Measurements from ENCODE around the gene EDEM3. TPM values are rescaled to one million over a fixed set of nuclear protein-coding genes. Genes with fewer than 3 reads are reported as not detected.

The EDEM3 gene
- total and polyA plus RNA-seq, 9 of the 15 experiments (the other 6 are each of a cell fraction or from before 2014, with no cell fraction given) = 15.8 to 46.6 (median 28.0) TPM

GRCh38 chr1:184754476-184755225 lies at the start of gene EDEM3 (continued):
- TF ChIP-seq, protein P1, sequence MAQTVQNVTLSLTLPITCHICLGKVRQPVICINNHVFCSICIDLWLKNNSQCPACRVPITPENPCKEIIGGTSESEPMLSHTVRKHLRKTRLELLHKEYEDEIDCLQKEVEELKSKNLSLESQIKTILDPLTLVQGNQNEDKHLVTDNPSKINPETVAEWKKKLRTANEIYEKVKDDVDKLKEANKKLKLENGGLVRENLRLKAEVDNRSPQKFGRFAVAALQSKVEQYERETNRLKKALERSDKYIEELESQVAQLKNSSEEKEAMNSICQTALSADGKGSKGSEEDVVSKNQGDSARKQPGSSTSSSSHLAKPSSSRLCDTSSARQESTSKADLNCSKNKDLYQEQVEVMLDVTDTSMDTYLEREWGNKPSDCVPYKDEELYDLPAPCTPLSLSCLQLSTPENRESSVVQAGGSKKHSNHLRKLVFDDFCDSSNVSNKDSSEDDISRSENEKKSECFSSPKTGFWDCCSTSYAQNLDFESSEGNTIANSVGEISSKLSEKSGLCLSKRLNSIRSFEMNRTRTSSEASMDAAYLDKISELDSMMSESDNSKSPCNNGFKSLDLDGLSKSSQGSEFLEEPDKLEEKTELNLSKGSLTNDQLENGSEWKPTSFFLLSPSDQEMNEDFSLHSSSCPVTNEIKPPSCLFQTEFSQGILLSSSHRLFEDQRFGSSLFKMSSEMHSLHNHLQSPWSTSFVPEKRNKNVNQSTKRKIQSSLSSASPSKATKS (CRISPR knock-in tag; IDR thresholded peaks at IDR 0.05) = 0 out of 2 replicates have a peak, but pooled peaks have one; percentile 12
- TF ChIP-seq, protein P2, sequence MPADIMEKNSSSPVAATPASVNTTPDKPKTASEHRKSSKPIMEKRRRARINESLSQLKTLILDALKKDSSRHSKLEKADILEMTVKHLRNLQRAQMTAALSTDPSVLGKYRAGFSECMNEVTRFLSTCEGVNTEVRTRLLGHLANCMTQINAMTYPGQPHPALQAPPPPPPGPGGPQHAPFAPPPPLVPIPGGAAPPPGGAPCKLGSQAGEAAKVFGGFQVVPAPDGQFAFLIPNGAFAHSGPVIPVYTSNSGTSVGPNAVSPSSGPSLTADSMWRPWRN (IDR thresholded peaks at IDR 0.05; ENCODE audit: low read depth) = no peak
- TF ChIP-seq ZNF212 (CRISPR knock-in tag; IDR thresholded peaks at IDR 0.05) = 0 out of 2 replicates have a peak, but pooled peaks have one; percentile 81
- TF ChIP-seq WHSC1 (IDR thresholded peaks at IDR 0.05; ENCODE audit: low read length) = no peak
- TF ChIP-seq, protein P3, sequence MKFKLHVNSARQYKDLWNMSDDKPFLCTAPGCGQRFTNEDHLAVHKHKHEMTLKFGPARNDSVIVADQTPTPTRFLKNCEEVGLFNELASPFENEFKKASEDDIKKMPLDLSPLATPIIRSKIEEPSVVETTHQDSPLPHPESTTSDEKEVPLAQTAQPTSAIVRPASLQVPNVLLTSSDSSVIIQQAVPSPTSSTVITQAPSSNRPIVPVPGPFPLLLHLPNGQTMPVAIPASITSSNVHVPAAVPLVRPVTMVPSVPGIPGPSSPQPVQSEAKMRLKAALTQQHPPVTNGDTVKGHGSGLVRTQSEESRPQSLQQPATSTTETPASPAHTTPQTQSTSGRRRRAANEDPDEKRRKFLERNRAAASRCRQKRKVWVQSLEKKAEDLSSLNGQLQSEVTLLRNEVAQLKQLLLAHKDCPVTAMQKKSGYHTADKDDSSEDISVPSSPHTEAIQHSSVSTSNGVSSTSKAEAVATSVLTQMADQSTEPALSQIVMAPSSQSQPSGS (CRISPR knock-in tag; IDR thresholded peaks at IDR 0.05) = no peak
- no peak for TF ChIP-seq ZNF609 (CRISPR knock-in tag; IDR thresholded peaks at IDR 0.05; ENCODE audit: borderline replicate concordance)
- TF ChIP-seq SMAD4 (CRISPR knock-in tag; conservative IDR thresholded peaks at IDR 0.05) = 0 out of 2 replicates have a peak, but pooled peaks have one; percentile 62
- TF ChIP-seq GATA2 (CRISPR knock-in tag; IDR thresholded peaks at IDR 0.05) = no peak
- no peak for TF ChIP-seq PHF20 (IDR thresholded peaks at IDR 0.05; ENCODE audit: partially characterized antibody)
- no peak; a peak in 1 of 4 replicates for TF ChIP-seq ARNT (IDR thresholded peaks at IDR 0.05)
- TF ChIP-seq MTF1 (CRISPR knock-in tag; IDR thresholded peaks at IDR 0.05; ENCODE audit: borderline replicate concordance) = no peak
- TF ChIP-seq, protein P4, sequence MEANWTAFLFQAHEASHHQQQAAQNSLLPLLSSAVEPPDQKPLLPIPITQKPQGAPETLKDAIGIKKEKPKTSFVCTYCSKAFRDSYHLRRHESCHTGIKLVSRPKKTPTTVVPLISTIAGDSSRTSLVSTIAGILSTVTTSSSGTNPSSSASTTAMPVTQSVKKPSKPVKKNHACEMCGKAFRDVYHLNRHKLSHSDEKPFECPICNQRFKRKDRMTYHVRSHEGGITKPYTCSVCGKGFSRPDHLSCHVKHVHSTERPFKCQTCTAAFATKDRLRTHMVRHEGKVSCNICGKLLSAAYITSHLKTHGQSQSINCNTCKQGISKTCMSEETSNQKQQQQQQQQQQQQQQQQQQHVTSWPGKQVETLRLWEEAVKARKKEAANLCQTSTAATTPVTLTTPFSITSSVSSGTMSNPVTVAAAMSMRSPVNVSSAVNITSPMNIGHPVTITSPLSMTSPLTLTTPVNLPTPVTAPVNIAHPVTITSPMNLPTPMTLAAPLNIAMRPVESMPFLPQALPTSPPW (CRISPR knock-in tag; IDR thresholded peaks at IDR 0.05) = peak; percentile 72

Measured in K562 (cell line).